ENCODE measurements around the gene ASB2. TPM values are rescaled to one million over a fixed set of nuclear protein-coding genes. Genes with fewer than 3 reads are reported as not detected.

Gene ASB2
- total RNA-seq, 1 donor from 2014 or later, result 0.67 TPM

GRCh38 chr14:93980456-93981201, 4.3 kb upstream of the ASB2 start:
- H3K27ac Mint-ChIP-seq (ENCODE audit: unreplicated experiment), result peak overlapping the region; percentile 74
- no peaks in the 10 kb centered on the region for H3K9me3 Mint-ChIP-seq (ENCODE audit: low read depth)
- H3K4me1 Mint-ChIP-seq (ENCODE audit: low read depth), result peaks cover 41% of the 10 kb centered on the region
- H3K27me3 Mint-ChIP-seq (ENCODE audit: low read depth), result peaks cover 19% of the 10 kb centered on the region
- DNase-seq (ENCODE audit: low spot score), result peak; percentile 53
- H3K36me3 Mint-ChIP-seq (ENCODE audit: low read depth), result peaks cover 2% of the 10 kb centered on the region
- H3K4me3 Mint-ChIP-seq (ENCODE audit: unreplicated experiment), result no peak overlapping the region
- no peak for TF ChIP-seq CTCF (IDR thresholded peaks at IDR 0.05)

GRCh38 chr14:93978735-93979134, 2.4 kb upstream of the ASB2 start:
- no peak for DNase-seq (ENCODE audit: low spot score)
- no peak for TF ChIP-seq CTCF (IDR thresholded peaks at IDR 0.05)
- Mint-ChIP-seq H3K9me3 (ENCODE audit: low read depth) (no peaks in the 10 kb centered on the region), H3K27ac (ENCODE audit: unreplicated experiment) (no peak overlapping the region), H3K4me1 (ENCODE audit: low read depth) (peaks cover 26% of the 10 kb centered on the region), H3K36me3 (ENCODE audit: low read depth) (peaks cover 2% of the 10 kb centered on the region), H3K4me3 (ENCODE audit: unreplicated experiment) (no peak overlapping the region), H3K27me3 (ENCODE audit: low read depth) (peaks cover 27% of the 10 kb centered on the region)

GRCh38 chr14:93977790-93978581, 1.6 kb upstream of the ASB2 start:
- Mint-ChIP-seq H3K36me3 (ENCODE audit: low read depth) (peaks cover 2% of the 10 kb centered on the region), H3K9me3 (ENCODE audit: low read depth) (no peaks in the 10 kb centered on the region), H3K4me3 (ENCODE audit: unreplicated experiment) (no peak overlapping the region), H3K4me1 (ENCODE audit: low read depth) (peaks cover 26% of the 10 kb centered on the region), H3K27ac (ENCODE audit: unreplicated experiment) (no peak overlapping the region), H3K27me3 (ENCODE audit: low read depth) (peaks cover 26% of the 10 kb centered on the region)
- no peak for DNase-seq (ENCODE audit: low spot score)
- no peak for TF ChIP-seq CTCF (IDR thresholded peaks at IDR 0.05)

GRCh38 chr14:93977171-93977570, 801 bp upstream of the ASB2 start:
- DNase-seq (ENCODE audit: low spot score), result no peak
- no peak for TF ChIP-seq CTCF (IDR thresholded peaks at IDR 0.05)
- H3K4me1 Mint-ChIP-seq (ENCODE audit: low read depth), result peaks cover 26% of the 10 kb centered on the region
- no peak overlapping the region for H3K4me3 Mint-ChIP-seq (ENCODE audit: unreplicated experiment)
- H3K9me3 Mint-ChIP-seq (ENCODE audit: low read depth), result no peaks in the 10 kb centered on the region
- H3K27ac Mint-ChIP-seq (ENCODE audit: unreplicated experiment), result no peak overlapping the region
- H3K36me3 Mint-ChIP-seq (ENCODE audit: low read depth), result peaks cover 2% of the 10 kb centered on the region
- H3K27me3 Mint-ChIP-seq (ENCODE audit: low read depth), result peaks cover 28% of the 10 kb centered on the region

- Mint-ChIP-seq H3K36me3 (ENCODE audit: low read depth) (peaks cover 2% of the 10 kb centered on the region), H3K9me3 (ENCODE audit: low read depth) (no peaks in the 10 kb centered on the region), H3K27me3 (ENCODE audit: low read depth) (peaks cover 33% of the 10 kb centered on the region), H3K4me3 (ENCODE audit: unreplicated experiment) (peak overlapping the region; percentile 12), H3K27ac (ENCODE audit: unreplicated experiment) (no peak overlapping the region), H3K4me1 (ENCODE audit: low read depth) (peaks cover 17% of the 10 kb centered on the region)
- DNase-seq (ENCODE audit: low spot score), result no peak
- TF ChIP-seq CTCF (IDR thresholded peaks at IDR 0.05), result no peak
Observed at GRCh38 chr14:93975791-93976476, 436 bp downstream of the ASB2 start.

All from chondrocyte (in vitro differentiated cells).